DOHH2 (cell line): ENCODE results near the gene WDR41.

ENCODE experiments used
- CTCF ChIP-seq: fragments of 200-600 bp; sonication (generic); IDR thresholded peaks from one replicate; pipeline ENCODE4 v1.5.1; 2014; ENCODE audit warnings: antibody characterized with exemption, mild to moderate bottlenecking, low read depth, low read length; ENCODE audit not compliant: poor library complexity, severe bottlenecking
- EZH2phosphoT487 ChIP-seq: fragments of 200-600 bp; sonication (generic); IDR thresholded peaks from 2 replicates; pipeline ENCODE4 v1.6.1; 2017; ENCODE audit warnings: borderline replicate concordance, mild to moderate bottlenecking, antibody characterized with exemption, low read length, moderate library complexity, mixed read lengths

GRCh38 chr5:77437194-77437593, 54.9 kb downstream of the WDR41 start:
- TF ChIP-seq CTCF, result no peak
- no peak for TF ChIP-seq EZH2phosphoT487
